ENCODE results near the gene GSDME. TPM values are rescaled to one million over a fixed set of nuclear protein-coding genes. Genes with fewer than 3 reads are reported as not detected.

Gene GSDME
- total and polyA plus RNA-seq, 10 of the 15 experiments (the other 5 are each of a cell fraction or from before 2014, with no cell fraction given): 23.7 to 245 (median 128) TPM

DNA sequence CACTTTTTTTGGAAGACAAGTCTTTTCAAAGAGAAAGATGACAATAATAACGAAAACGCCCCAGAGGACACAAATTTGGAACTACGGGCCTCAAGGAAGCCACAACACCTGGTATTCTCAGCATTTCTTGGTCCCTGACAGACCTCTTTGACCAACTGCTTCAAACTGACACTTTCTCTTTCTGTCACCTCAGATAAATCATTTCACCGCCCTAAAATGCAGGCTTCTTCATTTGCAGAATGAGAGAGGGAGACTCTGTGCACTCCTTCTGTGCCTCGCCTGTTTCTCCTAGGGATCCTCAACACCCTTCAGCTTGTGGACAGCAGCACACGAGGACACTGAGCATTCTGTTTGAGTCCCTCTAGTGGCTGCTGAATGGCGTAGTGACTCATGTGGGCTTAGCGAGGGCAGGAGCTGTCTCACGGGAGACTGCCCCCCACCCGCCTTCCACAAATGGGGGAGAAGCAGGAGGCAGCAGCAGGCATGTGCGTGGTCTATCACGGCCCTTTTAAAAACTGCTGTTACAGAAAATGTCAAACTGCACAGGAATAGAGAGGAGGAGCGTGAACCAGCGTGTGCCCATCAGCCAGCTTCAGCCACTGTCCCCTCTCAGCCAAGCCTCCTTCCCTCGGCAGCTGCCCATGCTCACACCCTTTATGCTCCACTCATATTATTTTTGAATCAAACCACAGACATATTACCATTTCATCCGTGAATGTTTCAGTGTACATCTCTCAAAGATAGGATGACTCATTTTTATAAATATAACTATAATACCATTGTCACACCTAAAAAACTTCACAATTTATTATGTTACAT, 41.4 kb downstream of the GSDME start (continued):
- TF ChIP-seq, protein P1, sequence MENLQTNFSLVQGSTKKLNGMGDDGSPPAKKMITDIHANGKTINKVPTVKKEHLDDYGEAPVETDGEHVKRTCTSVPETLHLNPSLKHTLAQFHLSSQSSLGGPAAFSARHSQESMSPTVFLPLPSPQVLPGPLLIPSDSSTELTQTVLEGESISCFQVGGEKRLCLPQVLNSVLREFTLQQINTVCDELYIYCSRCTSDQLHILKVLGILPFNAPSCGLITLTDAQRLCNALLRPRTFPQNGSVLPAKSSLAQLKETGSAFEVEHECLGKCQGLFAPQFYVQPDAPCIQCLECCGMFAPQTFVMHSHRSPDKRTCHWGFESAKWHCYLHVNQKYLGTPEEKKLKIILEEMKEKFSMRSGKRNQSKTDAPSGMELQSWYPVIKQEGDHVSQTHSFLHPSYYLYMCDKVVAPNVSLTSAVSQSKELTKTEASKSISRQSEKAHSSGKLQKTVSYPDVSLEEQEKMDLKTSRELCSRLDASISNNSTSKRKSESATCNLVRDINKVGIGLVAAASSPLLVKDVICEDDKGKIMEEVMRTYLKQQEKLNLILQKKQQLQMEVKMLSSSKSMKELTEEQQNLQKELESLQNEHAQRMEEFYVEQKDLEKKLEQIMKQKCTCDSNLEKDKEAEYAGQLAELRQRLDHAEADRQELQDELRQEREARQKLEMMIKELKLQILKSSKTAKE (IDR thresholded peaks at IDR 0.05; ENCODE audit: low read depth, poor library complexity, severe bottlenecking): peak; percentile 32
- TF ChIP-seq CBX5 (IDR thresholded peaks at IDR 0.05; ENCODE audit: low read depth) (0 out of 2 replicates have a peak, but pooled peaks have one; percentile 18), JUNB (IDR thresholded peaks at IDR 0.05) (peak; percentile 84), MEF2A (IDR thresholded peaks at IDR 0.05; ENCODE audit: insufficient read depth, low read depth, low read length) (peak; percentile 62; the same call in 1 of the 2 replicates), SMARCA5 (IDR thresholded peaks at IDR 0.05) (peak; percentile 64; the same call in 1 of the 2 replicates), SMAD5 (IDR thresholded peaks at IDR 0.05; ENCODE audit: low read depth) (peak; percentile 31; the same call in 1 of the 2 replicates), POLR2A (IDR thresholded peaks at IDR 0.05; ENCODE audit: low read depth, low read length) (peak; percentile 43; the same call in 1 of the 2 replicates), CREM (IDR thresholded peaks at IDR 0.05; ENCODE audit: low read depth) (peak; percentile 68; the same call in 1 of the 2 replicates), RAD21 (IDR thresholded peaks at IDR 0.05; ENCODE audit: insufficient read depth, low read depth, low read length) (0 out of 2 replicates have a peak, but pooled peaks have one; percentile 18), EED (IDR thresholded peaks at IDR 0.05; ENCODE audit: low read depth) (peak; percentile 45; the same call in 1 of the 2 replicates), DPF2 (IDR thresholded peaks at IDR 0.05) (no peak), BRCA1 (IDR thresholded peaks at IDR 0.05; ENCODE audit: low read depth, low read length) (no peak), MTA2 (IDR thresholded peaks at IDR 0.05; ENCODE audit: low read depth) (no peak), BHLHE40 (IDR thresholded peaks at IDR 0.05; ENCODE audit: borderline replicate concordance in 1 of 2, low read depth in 2 of 2, low read length in 1 of 2) (0 out of 4 replicates have a peak, but pooled peaks of 1 of the 2 experiments have one; percentile 2), YY1 (IDR thresholded peaks at IDR 0.05; ENCODE audit: low read depth, low read length) (0 out of 2 replicates have a peak, but pooled peaks have one; percentile 18), HDGF (IDR thresholded peaks at IDR 0.05) (0 out of 2 replicates have a peak, but pooled peaks have one; percentile 35), TARDBP (IDR thresholded peaks at IDR 0.05; ENCODE audit: borderline replicate concordance) (no peak), NFIC (IDR thresholded peaks at IDR 0.05; ENCODE audit: low read depth, low read length) (peak; percentile 91), POU2F2 (IDR thresholded peaks at IDR 0.05; ENCODE audit: borderline replicate concordance, low read depth, low read length) (no peak), IRF4 (IDR thresholded peaks at IDR 0.05; ENCODE audit: low read depth, low read length) (0 out of 2 replicates have a peak, but pooled peaks have one; percentile 20), RUNX3 (IDR thresholded peaks at IDR 0.05; ENCODE audit: low read length) (peak; percentile 96), HDAC2 (IDR thresholded peaks at IDR 0.05) (0 out of 2 replicates have a peak, but pooled peaks have one; percentile 67), POLR2AphosphoS2 (IDR thresholded peaks at IDR 0.05; ENCODE audit: low read depth, low read length) (no peak), NBN (IDR thresholded peaks at IDR 0.05) (0 out of 2 replicates have a peak, but pooled peaks have one; percentile 23), RB1 (IDR thresholded peaks at IDR 0.05; ENCODE audit: borderline replicate concordance) (no peak), MEF2B (IDR thresholded peaks at IDR 0.05; ENCODE audit: partially characterized antibody, poor library complexity, severe bottlenecking) (peak; percentile 11), SIN3A (IDR thresholded peaks at IDR 0.05; ENCODE audit: low read depth, low read length) (peak; percentile 41; the same call in 1 of the 2 replicates)
- TF ChIP-seq, protein P2, sequence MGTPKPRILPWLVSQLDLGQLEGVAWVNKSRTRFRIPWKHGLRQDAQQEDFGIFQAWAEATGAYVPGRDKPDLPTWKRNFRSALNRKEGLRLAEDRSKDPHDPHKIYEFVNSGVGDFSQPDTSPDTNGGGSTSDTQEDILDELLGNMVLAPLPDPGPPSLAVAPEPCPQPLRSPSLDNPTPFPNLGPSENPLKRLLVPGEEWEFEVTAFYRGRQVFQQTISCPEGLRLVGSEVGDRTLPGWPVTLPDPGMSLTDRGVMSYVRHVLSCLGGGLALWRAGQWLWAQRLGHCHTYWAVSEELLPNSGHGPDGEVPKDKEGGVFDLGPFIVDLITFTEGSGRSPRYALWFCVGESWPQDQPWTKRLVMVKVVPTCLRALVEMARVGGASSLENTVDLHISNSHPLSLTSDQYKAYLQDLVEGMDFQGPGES (IDR thresholded peaks at IDR 0.05): no peak
- TF ChIP-seq, protein P3, sequence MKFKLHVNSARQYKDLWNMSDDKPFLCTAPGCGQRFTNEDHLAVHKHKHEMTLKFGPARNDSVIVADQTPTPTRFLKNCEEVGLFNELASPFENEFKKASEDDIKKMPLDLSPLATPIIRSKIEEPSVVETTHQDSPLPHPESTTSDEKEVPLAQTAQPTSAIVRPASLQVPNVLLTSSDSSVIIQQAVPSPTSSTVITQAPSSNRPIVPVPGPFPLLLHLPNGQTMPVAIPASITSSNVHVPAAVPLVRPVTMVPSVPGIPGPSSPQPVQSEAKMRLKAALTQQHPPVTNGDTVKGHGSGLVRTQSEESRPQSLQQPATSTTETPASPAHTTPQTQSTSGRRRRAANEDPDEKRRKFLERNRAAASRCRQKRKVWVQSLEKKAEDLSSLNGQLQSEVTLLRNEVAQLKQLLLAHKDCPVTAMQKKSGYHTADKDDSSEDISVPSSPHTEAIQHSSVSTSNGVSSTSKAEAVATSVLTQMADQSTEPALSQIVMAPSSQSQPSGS (IDR thresholded peaks at IDR 0.05; ENCODE audit: low read length): peak; percentile 85
